Naive B cell (primary cell): ENCODE results near the gene FAIM2. TPM values are rescaled to one million over a fixed set of nuclear protein-coding genes. Genes with fewer than 3 reads are reported as not detected.

Source experiments
- ATAC-seq, 2 donors: fragments of 150-1000 bp; cut with Tn5 transposase; 2 replicates each; pipeline ENCODE4 v1.10.0; 2021; ENCODE audit warnings: low read depth in 2 of 2, mild to moderate bottlenecking in 2 of 2, moderate library complexity in 2 of 2
- DNase-seq: peaks from one replicate; pipeline ENCODE4 v3.0.0; 2022
- H3K27ac Mint-ChIP-seq, 6 donors: one replicate each; pipeline ENCODE4 v1.8.0; 2020 to 2022; ENCODE audit warnings: mild to moderate bottlenecking in 6 of 6, mixed read lengths in 6 of 6, moderate library complexity in 5 of 6, inconsistent platforms in 2 of 6
- H3K27me3 Mint-ChIP-seq, 3 donors: one replicate each; pipeline ENCODE4 v1.8.0; 2021 to 2022; ENCODE audit warnings: mixed read lengths in 3 of 3, mild to moderate bottlenecking in 1 of 3
- H3K36me3 Mint-ChIP-seq, 2 donors: one replicate each; pipeline ENCODE4 v1.8.0; 2020 to 2022; ENCODE audit warnings: mixed read lengths in 2 of 2, inconsistent platforms in 1 of 2, mild to moderate bottlenecking in 1 of 2
- H3K4me1 Mint-ChIP-seq, 3 donors: one replicate each; pipeline ENCODE4 v1.8.0; 2020 to 2022; ENCODE audit warnings: mixed read lengths in 3 of 3, inconsistent platforms in 1 of 3, mild to moderate bottlenecking in 1 of 3, moderate library complexity in 1 of 3
- H3K4me3 Mint-ChIP-seq, 8 donors: one replicate each; pipeline ENCODE4 v1.8.0; 2020 to 2022; ENCODE audit warnings: mild to moderate bottlenecking in 8 of 8, mixed read lengths in 8 of 8, moderate library complexity in 8 of 8, inconsistent platforms in 2 of 8
- H3K9me3 Mint-ChIP-seq, 7 donors: one replicate each; pipeline ENCODE4 v1.8.0; 2020 to 2022; ENCODE audit warnings: mixed read lengths in 7 of 7, mild to moderate bottlenecking in 5 of 7, inconsistent platforms in 2 of 7, moderate library complexity in 1 of 7
- polyA plus RNA-seq, 6 donors: library from polyadenylated mRNA; unstranded; fragments of 300-500 nt; fragmentation: Illumina TruSeq; gene quantifications; one replicate each; pipeline ENCODE4 v1.2.3, GENCODE V29; 2021; ENCODE audit warnings: low read depth in 6 of 6

Gene FAIM2
- polyA plus RNA-seq, 6 donors from 2014 or later: not detected

DNA sequence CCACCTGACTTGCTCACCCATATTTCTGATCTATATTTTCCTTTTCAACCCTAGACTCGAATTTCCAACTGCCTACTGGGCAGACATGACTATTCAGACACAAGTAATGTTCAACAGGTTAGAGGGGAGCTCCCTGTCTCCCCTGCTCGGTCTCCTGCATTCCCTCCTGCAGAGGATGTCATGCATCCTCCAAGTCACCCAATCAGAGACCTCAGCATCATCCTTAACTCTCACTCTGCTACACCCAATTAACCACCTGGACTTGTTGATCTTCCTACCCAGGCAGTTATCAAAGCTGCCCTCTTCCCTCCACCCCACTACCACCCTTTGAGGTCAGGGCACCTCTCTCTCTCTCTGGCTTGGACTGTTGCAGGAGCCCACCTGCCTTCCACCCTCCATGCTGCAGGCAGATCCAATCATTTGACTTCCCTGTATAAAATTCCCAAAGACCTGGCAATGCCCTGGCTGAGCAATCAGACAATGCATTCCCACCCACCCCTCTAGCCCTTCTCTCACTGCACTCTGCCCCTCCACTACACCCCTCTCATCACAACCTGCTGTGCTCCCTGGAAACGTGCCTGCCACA lies 10.9 kb downstream of the FAIM2 start:
- ATAC-seq: no peak
- no peak for DNase-seq
- H3K9me3 Mint-ChIP-seq: no peaks in the 10 kb centered on the region
- H3K4me1 Mint-ChIP-seq: peaks cover 0 to 4% (median 0%) of the 10 kb centered on the region in 3 donors
- H3K4me3 Mint-ChIP-seq: no peak overlapping the region
- no peaks in the 10 kb centered on the region for H3K36me3 Mint-ChIP-seq
- peaks cover 9 to 35% (median 22%) of the 10 kb centered on the region in 3 donors for H3K27me3 Mint-ChIP-seq
- H3K27ac Mint-ChIP-seq: peak overlapping the region in 1 of 6 donors; percentile 46

DNA sequence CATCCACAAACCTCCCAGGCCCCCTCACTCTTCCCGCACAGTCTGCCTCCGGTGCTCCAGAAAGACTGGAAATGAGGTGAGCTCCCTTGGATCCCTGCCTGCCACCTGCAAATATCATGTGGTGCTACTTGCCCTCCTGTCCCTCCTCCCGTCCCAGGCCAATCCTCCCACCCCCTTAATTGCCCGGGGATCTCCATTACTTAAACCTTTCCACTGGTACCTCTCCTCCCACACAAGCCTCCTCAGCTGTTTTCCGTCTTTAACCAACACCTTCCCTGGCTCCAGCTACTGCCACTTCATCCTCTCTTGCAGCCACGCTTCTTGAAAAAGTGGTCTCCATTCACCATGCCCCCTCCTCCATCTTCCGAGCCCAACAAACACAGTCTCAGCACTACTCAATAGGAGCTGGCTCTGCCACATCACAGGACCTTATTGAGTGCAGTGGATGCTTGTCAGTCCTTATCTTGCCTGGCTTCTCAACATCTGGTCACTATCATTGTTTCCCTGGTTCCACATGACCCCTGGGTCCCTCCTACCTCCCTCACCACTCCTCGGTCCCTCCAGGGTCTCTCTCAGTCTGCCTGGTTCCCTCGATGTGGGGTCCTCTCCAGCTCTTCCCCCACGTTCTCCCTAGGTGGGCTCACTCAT lies 11.5 kb downstream of the FAIM2 start:
- no peak for DNase-seq
- no peaks in the 10 kb centered on the region for H3K36me3 Mint-ChIP-seq

DNA sequence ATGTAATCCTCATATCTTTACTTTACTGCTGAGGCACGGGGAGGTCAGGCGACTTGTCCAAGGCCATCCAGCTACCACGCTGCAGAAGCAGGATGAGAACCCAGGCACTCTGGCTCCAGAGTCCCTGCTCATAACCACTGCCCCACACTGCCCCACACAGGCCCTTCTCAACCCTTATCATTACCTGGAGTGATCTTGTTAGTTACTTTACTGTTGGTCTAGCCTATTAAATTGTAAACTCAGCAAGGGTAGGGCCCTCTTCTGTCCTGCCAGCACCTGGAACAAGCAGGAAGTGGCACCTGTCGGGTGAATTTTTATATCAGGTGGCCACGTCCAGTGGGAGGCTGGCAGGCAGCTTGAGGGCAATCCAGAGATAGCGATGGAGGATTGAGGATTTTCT lies 12.2 kb downstream of the FAIM2 start:
- no peak overlapping the region for H3K4me3 Mint-ChIP-seq
- ATAC-seq (no peak), DNase-seq (no peak)

More for the DNA sequence above, 11.5 kb downstream of the FAIM2 start:
- H3K27ac Mint-ChIP-seq: peak overlapping the region in 1 of 6 donors; percentile 84
- peaks cover 9 to 35% (median 23%) of the 10 kb centered on the region in 3 donors for H3K27me3 Mint-ChIP-seq
- no peak overlapping the region for H3K4me3 Mint-ChIP-seq
- H3K4me1 Mint-ChIP-seq: peaks cover 0 to 4% (median 0%) of the 10 kb centered on the region in 3 donors
- H3K9me3 Mint-ChIP-seq: no peaks in the 10 kb centered on the region
- no peak for ATAC-seq

DNA sequence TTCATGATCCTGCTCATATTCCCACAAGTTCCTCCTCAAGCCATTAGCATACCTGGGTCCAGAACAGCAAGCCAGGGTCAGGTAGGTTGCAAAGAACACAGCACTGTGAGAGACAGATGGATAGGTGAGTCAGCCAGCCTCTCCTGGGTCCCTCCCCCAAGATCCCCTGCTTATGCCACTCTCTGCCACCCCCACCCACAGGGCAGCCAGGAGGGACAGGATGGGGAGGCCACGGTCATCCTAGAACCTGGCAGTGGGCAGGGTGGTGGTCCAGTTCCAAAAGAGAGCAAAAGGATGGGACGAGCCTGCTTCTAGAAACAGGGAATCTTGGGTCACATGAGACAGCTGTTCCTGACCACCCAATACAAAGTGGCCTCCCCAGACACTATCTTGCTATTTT lies 12.7 kb downstream of the FAIM2 start:
- ATAC-seq (no peak), DNase-seq (no peak)
- Mint-ChIP-seq H3K36me3 (no peaks in the 10 kb centered on the region), H3K27me3 (peaks cover 9 to 44% (median 35%) of the 10 kb centered on the region in 3 donors), H3K9me3 (no peaks in the 10 kb centered on the region), H3K4me1 (peaks cover 0 to 4% (median 0%) of the 10 kb centered on the region in 3 donors), H3K27ac (peak overlapping the region in 1 of 6 donors; percentile 61), H3K4me3 (no peak overlapping the region)

More for the DNA sequence above, 12.2 kb downstream of the FAIM2 start:
- no peaks in the 10 kb centered on the region for H3K36me3 Mint-ChIP-seq
- H3K9me3 Mint-ChIP-seq: no peaks in the 10 kb centered on the region
- H3K27me3 Mint-ChIP-seq: peaks cover 9 to 40% (median 30%) of the 10 kb centered on the region in 3 donors
- H3K4me1 Mint-ChIP-seq: peaks cover 0 to 4% (median 0%) of the 10 kb centered on the region in 3 donors
- no peak overlapping the region for H3K27ac Mint-ChIP-seq

DNA sequence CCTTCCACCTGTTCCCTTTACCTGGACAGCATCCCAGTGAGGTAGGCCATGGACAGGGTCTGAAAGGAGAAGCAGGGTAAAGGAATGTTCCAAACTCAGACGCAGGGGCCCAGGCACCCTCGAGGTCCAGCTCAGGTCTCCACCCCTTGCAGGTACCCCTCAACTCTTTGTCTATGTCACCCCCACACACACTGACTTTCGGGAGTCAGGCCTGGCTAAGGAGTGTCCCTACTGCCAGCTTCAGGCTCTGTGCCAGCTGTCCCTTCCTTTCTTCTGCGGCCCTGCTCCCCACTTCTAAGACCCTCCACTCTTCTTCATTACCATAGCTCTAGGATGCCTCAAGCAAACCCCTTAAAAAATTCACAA lies 13.6 kb downstream of the FAIM2 start:
- DNase-seq (no peak), ATAC-seq (no peak)
- Mint-ChIP-seq H3K9me3 (no peaks in the 10 kb centered on the region), H3K4me1 (peaks cover 0 to 4% (median 0%) of the 10 kb centered on the region in 3 donors), H3K4me3 (no peak overlapping the region), H3K36me3 (no peaks in the 10 kb centered on the region), H3K27ac (no peak overlapping the region), H3K27me3 (peaks cover 9 to 54% (median 44%) of the 10 kb centered on the region in 3 donors)

DNA sequence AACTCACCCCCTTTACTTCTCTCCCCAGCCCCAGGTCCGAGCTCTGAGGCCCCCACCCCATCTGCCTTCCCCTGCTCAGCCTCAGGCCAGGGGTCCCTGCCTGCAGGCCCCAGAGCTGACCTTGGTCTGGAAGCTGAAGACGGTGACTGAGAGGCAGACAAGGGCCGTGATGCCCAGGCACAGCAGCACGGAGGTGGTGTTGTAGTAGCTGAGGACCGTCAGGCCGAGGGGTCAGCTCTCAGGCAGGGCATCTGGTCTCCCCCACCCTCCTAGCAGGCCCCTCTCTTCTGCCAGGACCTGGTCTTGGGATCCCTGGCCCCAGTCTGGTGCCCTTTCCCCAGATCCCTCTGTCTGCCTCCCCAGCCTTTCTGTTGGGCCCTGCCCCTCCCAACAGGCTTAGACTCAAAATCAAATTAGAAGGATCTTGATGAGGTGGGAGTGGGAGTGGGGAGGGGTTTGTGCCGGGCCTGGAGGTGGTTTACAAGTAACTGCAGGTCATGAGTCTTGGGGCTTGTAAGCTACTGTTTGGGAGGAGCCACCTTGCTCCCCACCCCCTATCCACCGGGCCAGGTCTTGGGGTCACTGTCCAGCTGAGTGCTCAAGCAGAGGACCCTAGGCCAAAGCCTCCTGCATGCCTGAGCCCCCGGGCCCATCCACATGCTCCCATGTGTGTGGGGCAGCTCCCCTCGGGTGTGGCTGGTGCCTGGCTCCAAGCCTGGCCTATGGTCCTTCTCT lies 14.2 kb downstream of the FAIM2 start:
- no peak for DNase-seq
- Mint-ChIP-seq H3K4me1 (peaks cover 0 to 4% (median 0%) of the 10 kb centered on the region in 3 donors), H3K4me3 (no peak overlapping the region), H3K27me3 (peaks cover 9 to 59% (median 48%) of the 10 kb centered on the region in 3 donors), H3K36me3 (no peaks in the 10 kb centered on the region), H3K9me3 (no peaks in the 10 kb centered on the region), H3K27ac (no peak overlapping the region)
- ATAC-seq: no peak

DNA sequence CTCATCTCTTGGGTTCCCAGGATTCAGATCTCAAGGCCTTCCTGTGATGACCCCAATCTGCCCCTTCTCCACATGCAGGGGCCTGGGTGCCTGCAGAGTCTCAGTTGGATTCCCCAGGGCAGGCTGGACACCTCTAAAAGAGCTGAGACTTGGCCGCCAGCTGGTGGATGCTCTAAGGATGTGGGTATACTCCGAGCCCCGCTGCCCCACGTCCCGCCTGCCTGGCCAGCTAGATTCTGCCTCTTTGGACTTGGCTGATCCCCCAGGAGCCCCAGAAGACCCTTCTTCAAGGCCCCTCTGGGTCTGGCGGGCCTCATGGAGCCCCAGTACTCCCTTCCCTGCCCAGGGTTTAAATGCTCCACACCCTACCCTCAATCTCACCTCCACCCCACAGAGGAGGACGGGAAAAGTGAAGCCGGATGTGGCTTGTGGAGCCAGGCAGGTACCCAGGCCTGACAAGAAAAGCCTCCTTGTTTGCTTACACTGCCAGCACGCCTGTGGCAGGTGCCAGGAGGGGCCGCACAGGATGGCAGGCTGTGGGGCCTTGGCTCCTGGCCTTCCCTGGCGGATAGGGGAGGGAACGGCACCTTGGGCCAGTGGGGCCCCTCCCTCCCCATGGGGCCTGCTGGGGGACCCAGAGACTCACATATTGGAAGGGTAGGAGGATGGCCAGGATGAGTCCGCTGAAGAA lies 15.1 kb downstream of the FAIM2 start:
- DNase-seq (no peak), ATAC-seq (no peak)
- Mint-ChIP-seq H3K9me3 (no peaks in the 10 kb centered on the region), H3K27ac (peak overlapping the region in 1 of 6 donors; percentile 47), H3K27me3 (peaks cover 9 to 68% (median 58%) of the 10 kb centered on the region in 3 donors), H3K4me3 (no peak overlapping the region), H3K4me1 (peaks cover 0 to 4% (median 0%) of the 10 kb centered on the region in 3 donors), H3K36me3 (no peaks in the 10 kb centered on the region)

DNA sequence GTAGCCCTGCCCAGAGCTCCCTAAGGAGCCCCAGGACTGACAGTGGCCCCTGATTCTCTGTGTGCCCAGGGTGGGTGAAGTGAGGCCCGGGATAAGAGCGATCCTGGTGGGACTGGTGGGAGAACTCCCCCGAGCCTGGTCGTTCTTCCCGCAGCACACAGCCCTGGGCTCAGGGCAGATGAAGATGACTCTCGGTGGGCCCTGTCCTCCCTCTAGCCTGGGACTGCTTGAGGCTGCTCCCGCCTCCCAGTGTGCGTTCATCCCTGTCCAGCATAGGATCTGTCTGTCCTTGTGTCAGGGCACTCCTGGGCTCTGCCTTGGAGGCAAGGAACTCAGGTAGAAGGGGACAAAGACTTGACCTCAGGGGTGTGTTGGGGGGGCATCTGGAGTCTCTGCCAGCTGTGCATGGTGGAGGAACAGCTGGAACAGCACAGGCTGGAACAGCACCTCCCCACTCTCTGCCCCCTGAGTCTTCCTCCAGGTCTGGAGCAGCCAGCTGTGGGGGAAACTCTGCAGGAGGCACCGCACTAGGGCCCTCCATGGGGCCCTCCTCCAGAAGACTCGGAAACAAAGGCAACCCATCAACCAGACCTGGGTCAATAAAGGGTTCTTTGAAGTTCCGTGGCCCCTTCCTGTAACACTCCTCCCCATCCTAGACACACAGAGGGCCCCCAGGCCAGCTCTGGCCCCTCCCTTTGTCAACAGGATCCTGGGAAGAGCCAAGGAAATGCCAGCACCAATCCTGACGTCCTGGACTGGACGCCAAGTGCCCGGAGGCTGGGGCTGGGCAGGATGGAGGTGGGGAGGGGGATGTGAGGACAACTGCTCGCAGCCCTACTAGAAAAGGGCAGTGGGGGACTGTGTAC lies 15.9 kb downstream of the FAIM2 start:
- Mint-ChIP-seq H3K36me3 (no peaks in the 10 kb centered on the region), H3K27ac (no peak overlapping the region), H3K27me3 (peaks cover 9 to 69% (median 58%) of the 10 kb centered on the region in 3 donors), H3K4me1 (peaks cover 0 to 4% (median 0%) of the 10 kb centered on the region in 3 donors), H3K4me3 (no peak overlapping the region), H3K9me3 (no peaks in the 10 kb centered on the region)
- DNase-seq: no peak
- no peak for ATAC-seq

DNA sequence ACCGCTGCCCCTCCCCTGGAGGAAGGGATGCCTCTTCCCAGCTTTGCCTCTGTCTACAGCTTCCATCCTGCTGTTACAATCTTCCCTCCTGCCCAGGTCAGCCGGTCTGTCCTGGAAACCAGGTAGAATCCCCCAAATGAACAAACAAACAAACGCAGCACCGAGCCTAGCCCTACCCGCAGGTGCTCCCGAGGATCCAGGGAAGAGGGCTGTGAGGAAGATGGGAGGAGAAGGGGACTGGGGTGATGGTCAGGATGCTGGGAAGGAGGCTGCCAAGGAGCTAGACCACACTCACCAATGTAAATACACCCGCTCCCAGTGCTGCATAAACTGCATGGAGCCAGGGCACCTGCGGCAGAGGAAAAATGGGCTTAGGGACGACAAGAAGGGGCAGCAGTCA lies 16.6 kb downstream of the FAIM2 start:
- H3K4me1 Mint-ChIP-seq: peaks cover 0 to 1% (median 0%) of the 10 kb centered on the region in 3 donors
- peaks cover 2 to 64% (median 56%) of the 10 kb centered on the region in 3 donors for H3K27me3 Mint-ChIP-seq
- H3K9me3 Mint-ChIP-seq: no peaks in the 10 kb centered on the region
- no peak overlapping the region for H3K27ac Mint-ChIP-seq
- DNase-seq: no peak
- H3K4me3 Mint-ChIP-seq: no peak overlapping the region
- no peak for ATAC-seq
- H3K36me3 Mint-ChIP-seq: no peaks in the 10 kb centered on the region

DNA sequence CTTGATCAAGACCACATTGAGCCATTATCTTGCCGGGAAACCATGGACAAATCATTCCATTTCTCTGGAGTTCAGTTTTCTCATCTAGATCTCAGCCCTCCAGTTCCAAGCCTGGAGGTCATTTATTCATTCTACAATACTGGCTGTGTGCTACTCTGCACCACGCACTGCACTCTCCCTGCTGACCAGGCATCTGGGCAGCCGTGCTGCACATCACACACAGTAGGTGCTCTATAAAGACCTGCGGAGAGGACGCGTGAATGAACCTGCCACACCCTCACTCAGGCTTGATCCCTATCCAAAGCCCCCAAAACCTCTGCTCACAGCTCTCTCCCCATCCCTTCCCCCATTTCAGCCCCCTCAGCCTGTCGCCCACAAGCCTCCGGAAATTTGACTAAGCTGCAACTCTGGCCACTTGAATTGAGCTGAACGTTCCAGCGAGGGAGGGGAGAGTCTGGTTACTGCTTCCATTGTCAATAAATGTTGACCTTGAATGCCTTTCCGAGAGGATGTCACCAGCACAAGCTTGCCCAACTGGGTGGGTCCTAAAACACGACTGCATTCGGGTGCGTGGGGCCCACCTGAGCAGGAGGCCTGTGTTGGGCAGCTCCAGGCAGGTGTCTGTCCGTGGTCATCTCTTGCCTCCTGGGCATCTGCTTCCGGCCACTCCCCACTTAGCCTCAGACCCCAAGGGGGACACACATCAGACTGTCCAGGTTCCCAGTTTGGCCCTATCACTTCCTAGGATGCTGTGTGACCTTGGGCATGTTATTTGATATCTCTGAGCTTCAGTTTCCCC lies 17.8 kb downstream of the FAIM2 start:
- DNase-seq (no peak), ATAC-seq (no peak)
- Mint-ChIP-seq H3K27ac (no peak overlapping the region), H3K36me3 (no peaks in the 10 kb centered on the region), H3K9me3 (no peaks in the 10 kb centered on the region), H3K27me3 (peaks cover 0 to 51% (median 50%) of the 10 kb centered on the region in 3 donors), H3K4me3 (no peak overlapping the region), H3K4me1 (no peaks in the 10 kb centered on the region)

DNA sequence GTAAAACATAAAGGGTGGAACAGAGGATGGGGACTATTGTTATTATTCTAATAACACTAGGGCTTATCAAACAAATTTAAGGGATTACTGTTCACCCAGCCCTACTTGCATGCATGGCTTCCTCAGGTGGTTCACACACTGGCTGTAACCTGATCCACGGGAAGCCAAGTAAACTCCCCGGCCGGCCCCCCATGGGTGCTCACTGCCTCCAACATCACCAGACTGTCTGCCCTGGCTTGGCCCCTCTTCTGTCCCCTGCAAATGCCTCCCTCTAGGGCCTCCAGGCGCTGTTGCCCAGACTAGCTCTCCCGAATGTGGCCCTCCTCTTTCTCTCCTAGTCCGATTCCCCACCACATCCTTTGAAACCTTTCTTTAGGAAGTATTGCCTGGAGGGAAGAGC lies 18.6 kb downstream of the FAIM2 start:
- ATAC-seq (no peak), DNase-seq (no peak)
- Mint-ChIP-seq H3K27me3 (peaks cover 0 to 50% (median 50%) of the 10 kb centered on the region in 3 donors), H3K36me3 (no peaks in the 10 kb centered on the region), H3K4me3 (no peak overlapping the region), H3K4me1 (peaks cover 0 to 7% (median 0%) of the 10 kb centered on the region in 3 donors), H3K27ac (peak overlapping the region in 1 of 6 donors; percentile 26), H3K9me3 (peaks cover 0 to under 1% (median 0%) of the 10 kb centered on the region in 7 donors)
